Breast epithelium (tissue), 3 donors: ENCODE results near the gene TENM4.

ENCODE experiments used
- POLR2A ChIP-seq: fragments of 450-650 bp; IDR thresholded peaks from one replicate; pipeline ENCODE4 v1.6.1; 2016; ENCODE audit warnings: antibody characterized with exemption, mild to moderate bottlenecking, moderate library complexity
- TF ChIP-seq, protein P1 (sequence below), 3 donors: fragments of 450-650 bp; IDR thresholded peaks; one replicate each; pipeline ENCODE4 v1.5.1; 2016 to 2017; ENCODE audit warnings: antibody characterized with exemption in 3 of 3, mild to moderate bottlenecking in 3 of 3, moderate library complexity in 3 of 3

GRCh38 chr11:78645226-78646202 lies 795.3 kb downstream of the TENM4 start:
- TF ChIP-seq, protein P1, sequence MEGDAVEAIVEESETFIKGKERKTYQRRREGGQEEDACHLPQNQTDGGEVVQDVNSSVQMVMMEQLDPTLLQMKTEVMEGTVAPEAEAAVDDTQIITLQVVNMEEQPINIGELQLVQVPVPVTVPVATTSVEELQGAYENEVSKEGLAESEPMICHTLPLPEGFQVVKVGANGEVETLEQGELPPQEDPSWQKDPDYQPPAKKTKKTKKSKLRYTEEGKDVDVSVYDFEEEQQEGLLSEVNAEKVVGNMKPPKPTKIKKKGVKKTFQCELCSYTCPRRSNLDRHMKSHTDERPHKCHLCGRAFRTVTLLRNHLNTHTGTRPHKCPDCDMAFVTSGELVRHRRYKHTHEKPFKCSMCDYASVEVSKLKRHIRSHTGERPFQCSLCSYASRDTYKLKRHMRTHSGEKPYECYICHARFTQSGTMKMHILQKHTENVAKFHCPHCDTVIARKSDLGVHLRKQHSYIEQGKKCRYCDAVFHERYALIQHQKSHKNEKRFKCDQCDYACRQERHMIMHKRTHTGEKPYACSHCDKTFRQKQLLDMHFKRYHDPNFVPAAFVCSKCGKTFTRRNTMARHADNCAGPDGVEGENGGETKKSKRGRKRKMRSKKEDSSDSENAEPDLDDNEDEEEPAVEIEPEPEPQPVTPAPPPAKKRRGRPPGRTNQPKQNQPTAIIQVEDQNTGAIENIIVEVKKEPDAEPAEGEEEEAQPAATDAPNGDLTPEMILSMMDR (IDR thresholded peaks at IDR 0.05), result peak; percentile 50 to 95 (median 91)
- TF ChIP-seq POLR2A, result no peak
